Erythroblast (primary cell): ENCODE data around the gene SRP14.

Experiments
- GATA1 ChIP-seq: IDR thresholded peaks from 2 replicates; pipeline ENCODE4 v1.6.1; 2011; ENCODE audit warnings: low read depth, mild to moderate bottlenecking, control low read depth, low read length, moderate library complexity
- POLR2A ChIP-seq: IDR thresholded peaks from 2 replicates; pipeline ENCODE4 v1.6.1; 2011; ENCODE audit warnings: mild to moderate bottlenecking, low read length

GRCh38 chr15:40065166-40065565, 26.2 kb upstream of the SRP14 start:
- TF ChIP-seq POLR2A: no peak
- no peak for TF ChIP-seq GATA1
